H9 (cell line): ENCODE data around the gene SPATA6L. TPM values are rescaled to one million over a fixed set of nuclear protein-coding genes. Genes with fewer than 3 reads are reported as not detected.

Experiments
- DNase-seq: peaks from one replicate; pipeline ENCODE4 v3.0.0-alpha.2; 2017
- H2AFZ ChIP-seq: one replicate; pipeline ENCODE4 v1.6.1; 2013; ENCODE audit warnings: mild to moderate bottlenecking, low read length, control low read depth, moderate library complexity
- H2AK5ac ChIP-seq: 2 replicates; pipeline ENCODE4 v1.6.1; 2013; ENCODE audit warnings: low read length, control low read depth, mixed read lengths; ENCODE audit not compliant: insufficient read length
- H2BK120ac ChIP-seq: one replicate; pipeline ENCODE4 v1.6.1; 2013; ENCODE audit warnings: low read depth, mild to moderate bottlenecking, low read length, control low read depth, inconsistent platforms; ENCODE audit not compliant: poor library complexity, severe bottlenecking
- H2BK12ac ChIP-seq: 2 replicates; pipeline ENCODE4 v1.6.1; 2013; ENCODE audit warnings: low read length, control low read depth, mixed read lengths, low read depth; ENCODE audit not compliant: insufficient read length
- H2BK15ac ChIP-seq: 2 replicates; pipeline ENCODE4 v1.6.1; 2013; ENCODE audit warnings: low read depth, low read length, control low read depth
- H2BK20ac ChIP-seq: one replicate; pipeline ENCODE4 v1.6.1; 2013; ENCODE audit warnings: low read depth, mild to moderate bottlenecking, low read length, control low read depth, inconsistent platforms; ENCODE audit not compliant: poor library complexity, severe bottlenecking
- H2BK5ac ChIP-seq: 2 replicates; pipeline ENCODE4 v1.6.1; 2013; ENCODE audit warnings: low read length, control low read depth, mixed read lengths; ENCODE audit not compliant: insufficient read length
- H3K14ac ChIP-seq: 2 replicates; pipeline ENCODE4 v1.6.1; 2013; ENCODE audit warnings: low read length, control low read depth; ENCODE audit not compliant: insufficient read depth
- H3K18ac ChIP-seq: 2 replicates; pipeline ENCODE4 v1.6.1; 2013; ENCODE audit warnings: low read depth, mild to moderate bottlenecking, mixed read lengths, low read length, control low read depth; ENCODE audit not compliant: insufficient read length
- H3K23ac ChIP-seq: 2 replicates; pipeline ENCODE4 v1.6.1; 2013; ENCODE audit warnings: low read length, control low read depth, mixed read lengths, low read depth; ENCODE audit not compliant: insufficient read length
- H3K23me2 ChIP-seq: 2 replicates; pipeline ENCODE4 v1.6.1; 2013; ENCODE audit warnings: low read depth, mild to moderate bottlenecking, mixed read lengths, low read length, control low read depth; ENCODE audit not compliant: insufficient read length, poor library complexity, severe bottlenecking
- H3K27ac ChIP-seq: 2 replicates; pipeline ENCODE4 v1.5.1; 2013; ENCODE audit warnings: low read length, control low read depth, mixed read lengths, low read depth; ENCODE audit not compliant: insufficient read length
- H3K27me3 ChIP-seq: 2 replicates; pipeline ENCODE4 v1.6.1; 2013; ENCODE audit warnings: low read length, control low read depth, inconsistent platforms; ENCODE audit not compliant: insufficient read depth
- H3K4ac ChIP-seq: 2 replicates; pipeline ENCODE4 v1.6.1; 2013; ENCODE audit warnings: low read depth, mild to moderate bottlenecking, control low read depth, inconsistent platforms, low read length, moderate library complexity
- H3K4me1 ChIP-seq: 2 replicates; pipeline ENCODE4 v1.6.1; 2013; ENCODE audit warnings: low read length, control low read depth, inconsistent platforms; ENCODE audit not compliant: insufficient read depth
- H3K4me2 ChIP-seq: 2 replicates; pipeline ENCODE4 v1.6.1; 2013; ENCODE audit warnings: low read length, control low read depth, mixed read lengths; ENCODE audit not compliant: insufficient read length, insufficient read depth
- H3K56ac ChIP-seq: 2 replicates; pipeline ENCODE4 v1.6.1; 2013; ENCODE audit warnings: low read depth, mild to moderate bottlenecking, mixed read lengths, low read length, control low read depth; ENCODE audit not compliant: insufficient read length
- H3K79me1 ChIP-seq: 2 replicates; pipeline ENCODE4 v1.6.1; 2013; ENCODE audit warnings: low read depth, mild to moderate bottlenecking, moderate library complexity, low read length, control low read depth, inconsistent platforms; ENCODE audit not compliant: insufficient read depth, poor library complexity, severe bottlenecking
- H3K79me2 ChIP-seq: 2 replicates; pipeline ENCODE4 v1.6.1; 2013; ENCODE audit warnings: low read length, control low read depth, inconsistent platforms; ENCODE audit not compliant: insufficient read depth
- H3K9ac ChIP-seq: 2 replicates; pipeline ENCODE4 v1.6.1; 2013; ENCODE audit warnings: low read length, control low read depth, mixed read lengths; ENCODE audit not compliant: insufficient read length; ENCODE audit errors: extremely low read depth
- H3K9me3 ChIP-seq: one replicate; pipeline ENCODE4 v1.6.1; 2013; ENCODE audit warnings: low read depth, low read length, inconsistent platforms; ENCODE audit not compliant: control insufficient read depth
- H3T11ph ChIP-seq: one replicate; pipeline ENCODE4 v1.6.1; 2013; ENCODE audit warnings: mild to moderate bottlenecking, low read length, control low read depth, inconsistent platforms
- H4K20me1 ChIP-seq: one replicate; pipeline ENCODE4 v1.6.1; 2013; ENCODE audit not compliant: control insufficient read depth, insufficient read length, insufficient read depth
- H4K5ac ChIP-seq: 2 replicates; pipeline ENCODE4 v1.6.1; 2013; ENCODE audit warnings: low read depth, mild to moderate bottlenecking, mixed read lengths, low read length, control low read depth; ENCODE audit not compliant: insufficient read length
- H4K8ac ChIP-seq: replicated peaks from 2 replicates; pipeline ENCODE4 v1.6.1; 2013; ENCODE audit warnings: low read length, control low read depth, mixed read lengths, low read depth; ENCODE audit not compliant: insufficient read length
- H4K91ac ChIP-seq: 2 replicates; pipeline ENCODE4 v1.6.1; 2013; ENCODE audit warnings: low read depth, mild to moderate bottlenecking, moderate library complexity, mixed read lengths, low read length, control low read depth; ENCODE audit not compliant: insufficient read length
- H3K27ac Mint-ChIP-seq, 3 experiments: 2 replicates in 2 of 3; 3 replicates in 1 of 3; pipeline ENCODE4 v1.8.0; 2020 to 2021; ENCODE audit warnings: mixed read lengths in 3 of 3, mild to moderate bottlenecking in 1 of 3, moderate library complexity in 1 of 3
- H3K27me3 Mint-ChIP-seq: 2 replicates; pipeline ENCODE4 v1.8.0; 2021; ENCODE audit warnings: low read depth, mild to moderate bottlenecking, moderate library complexity, mixed read lengths
- H3K36me3 Mint-ChIP-seq, 3 experiments: 2 replicates in 2 of 3; 3 replicates in 1 of 3; pipeline ENCODE4 v1.8.0; 2020 to 2021; ENCODE audit warnings: low read depth in 3 of 3, mixed read lengths in 3 of 3; ENCODE audit not compliant: insufficient read depth in 1 of 3
- H3K4me1 Mint-ChIP-seq, 2 experiments: 2 replicates each; pipeline ENCODE4 v1.8.0; 2020; ENCODE audit warnings: mixed read lengths in 2 of 2
- H3K4me3 Mint-ChIP-seq, 2 experiments: 2 replicates in 1 of 2; 3 replicates in 1 of 2; pipeline ENCODE4 v1.8.0; 2020 to 2021; ENCODE audit warnings: mild to moderate bottlenecking in 2 of 2, mixed read lengths in 2 of 2, moderate library complexity in 1 of 2
- H3K9me3 Mint-ChIP-seq, 2 experiments: 2 replicates in 1 of 2; 3 replicates in 1 of 2; pipeline ENCODE4 v1.8.0; 2020; ENCODE audit warnings: mild to moderate bottlenecking in 2 of 2, mixed read lengths in 2 of 2, moderate library complexity in 1 of 2
- WGBS: extraction: QIAGEN DNeasy Blood & Tissue Kit; methylation state at CpG from one replicate; pipeline ENCODE4 v1.1.7; 2013; ENCODE audit warnings: missing lambda C conversion rate, low lambda C conversion rate, mixed read lengths; ENCODE audit not compliant: insufficient read length; ENCODE audit errors: extremely low coverage; 5-methylcytosine and 5-hydroxymethylcytosine counted together
- long read RNA-seq: library from polyadenylated mRNA; unstranded; transcript quantifications from one replicate; pipeline ENCODE4 v2.0.0, GENCODE V29; 2020
- total RNA-seq: library from RNA; stranded (reverse); gene quantifications from 2 replicates; pipeline ENCODE4 v1.2.1, GENCODE V29; 2021
- TF ChIP-seq, protein P1 (sequence below): fragments of 200-600 bp; sonication (generic); conservative IDR thresholded peaks from 3 replicates; pipeline ENCODE4 v1.8.0; 2021; ENCODE audit warnings: antibody characterized with exemption, mild to moderate bottlenecking

The SPATA6L gene, protein sequence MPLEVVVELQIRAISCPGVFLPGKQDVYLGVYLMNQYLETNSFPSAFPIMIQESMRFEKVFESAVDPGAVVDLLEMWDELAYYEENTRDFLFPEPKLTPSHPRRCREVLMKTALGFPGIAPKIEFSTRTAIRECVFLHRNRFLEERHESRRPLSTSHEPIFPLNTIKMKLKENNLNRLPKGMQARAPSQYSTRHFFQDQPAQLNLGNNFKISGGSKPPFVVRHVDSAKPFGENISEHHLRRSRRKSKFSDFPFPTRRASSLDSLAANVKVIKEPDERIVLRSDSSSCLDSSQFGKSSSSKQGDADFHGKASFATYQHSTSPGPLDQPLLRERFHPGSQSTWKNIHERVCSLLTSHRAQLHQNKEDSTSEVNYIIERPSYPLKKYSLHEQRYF
- total RNA-seq = 0.75 and 0.87 TPM in 2 replicates
- long read RNA-seq, partial matches to known transcripts = 0 of 4 reads
- long read RNA-seq, other reads (novel, unspliced or antisense) = 4 of 4 reads

DNA sequence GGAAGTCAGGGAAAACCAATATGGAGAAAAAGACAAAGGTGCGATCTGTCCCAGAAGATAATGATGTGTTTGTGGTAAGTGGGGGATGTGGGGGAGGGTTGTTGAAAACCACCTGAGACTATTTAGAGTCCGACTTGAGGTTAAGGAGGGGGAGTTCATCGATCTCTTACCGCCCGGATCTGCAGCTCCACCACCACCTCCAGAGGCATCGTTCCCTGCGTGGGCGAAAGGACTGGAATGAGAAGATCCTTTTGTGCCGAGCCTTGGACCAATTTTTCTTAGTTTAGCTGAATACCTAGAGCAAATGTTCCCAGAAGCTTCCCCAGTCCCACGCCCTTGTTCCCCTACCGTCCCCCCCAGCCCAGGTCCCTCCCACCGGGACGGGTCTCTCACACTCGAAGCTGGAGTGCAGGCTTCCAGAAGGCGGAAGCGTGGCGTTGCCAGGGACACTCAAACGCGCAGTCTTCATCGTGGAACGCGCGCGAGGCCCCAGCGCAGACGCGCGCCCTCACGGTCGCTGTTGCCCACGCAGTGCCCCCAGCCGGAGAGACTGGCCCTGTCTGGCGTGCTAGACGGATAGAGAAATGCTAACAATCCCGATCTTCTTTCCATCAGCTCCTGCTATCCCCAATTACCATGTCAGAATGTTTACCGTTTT lies at the start of gene SPATA6L:
TSS of gene SPATA6L (minus strand) at position 439 of the 658 bp plus-strand sequence. CDS start at position 209, 230 bp downstream.
- no peak within 1 kb of the TSS for H2AK5ac ChIP-seq
- no peak within 1 kb of the TSS for H4K5ac ChIP-seq
- H3K4me3 Mint-ChIP-seq = peak within 1 kb of the TSS; percentile 75 to 77
- H3K9me3 Mint-ChIP-seq = peaks cover 0 to under 1% of the 10 kb centered on the region in 2 experiments; a peak in 1 of 5 replicates
- H3K56ac ChIP-seq = no peak within 1 kb of the TSS
- no peak within 1 kb of the TSS for H2BK5ac ChIP-seq
- H3K4me2 ChIP-seq = peak within 1 kb of the TSS; percentile 86
- H3K9ac ChIP-seq = peak within 1 kb of the TSS; percentile 53
- WGBS = no CpG with 5 or more reads among the region's 36 CpGs
- H4K91ac ChIP-seq = no peak within 1 kb of the TSS
- H3T11ph ChIP-seq = no peak within 1 kb of the TSS
- H3K18ac ChIP-seq = peak within 1 kb of the TSS; percentile 45
- H3K27ac Mint-ChIP-seq = peak within 1 kb of the TSS in 2 of 3 experiments; percentile 0 to 59; a peak in 3 of 7 replicates
- no peak within 1 kb of the TSS for H2BK12ac ChIP-seq
- H2BK15ac ChIP-seq = no peak within 1 kb of the TSS
- no peaks in the 10 kb centered on the region for H3K9me3 ChIP-seq
- H2AFZ ChIP-seq = no peak within 1 kb of the TSS
- no peak within 1 kb of the TSS for H2BK120ac ChIP-seq
- H2BK20ac ChIP-seq = no peak within 1 kb of the TSS
- no peak within 1 kb of the TSS for H4K8ac ChIP-seq
- peak within 1 kb of the TSS; percentile 74 for H3K14ac ChIP-seq
- no peaks in the 10 kb centered on the region for H3K79me1 ChIP-seq
- peaks cover 4% of the 10 kb centered on the region for H3K23me2 ChIP-seq
- peaks cover 17% of the 10 kb centered on the region for H3K4me1 ChIP-seq
- H3K79me2 ChIP-seq = no peaks in the 10 kb centered on the region; the same call in 1 of the 2 replicates
- H3K36me3 Mint-ChIP-seq = peaks cover 0 to 3% (median 0%) of the 10 kb centered on the region in 3 experiments; a peak in 1 of 7 replicates
- no peaks in the 10 kb centered on the region for H3K27me3 ChIP-seq
- DNase-seq = peak; percentile 29
- H3K23ac ChIP-seq = no peak within 1 kb of the TSS
- no peak within 1 kb of the TSS for H3K27ac ChIP-seq
- peaks cover 57% of the 10 kb centered on the region in 2 experiments for H3K4me1 Mint-ChIP-seq
- peaks cover 5% of the 10 kb centered on the region; the same call in 1 of the 2 replicates for H3K27me3 Mint-ChIP-seq
- TF ChIP-seq, protein P1, sequence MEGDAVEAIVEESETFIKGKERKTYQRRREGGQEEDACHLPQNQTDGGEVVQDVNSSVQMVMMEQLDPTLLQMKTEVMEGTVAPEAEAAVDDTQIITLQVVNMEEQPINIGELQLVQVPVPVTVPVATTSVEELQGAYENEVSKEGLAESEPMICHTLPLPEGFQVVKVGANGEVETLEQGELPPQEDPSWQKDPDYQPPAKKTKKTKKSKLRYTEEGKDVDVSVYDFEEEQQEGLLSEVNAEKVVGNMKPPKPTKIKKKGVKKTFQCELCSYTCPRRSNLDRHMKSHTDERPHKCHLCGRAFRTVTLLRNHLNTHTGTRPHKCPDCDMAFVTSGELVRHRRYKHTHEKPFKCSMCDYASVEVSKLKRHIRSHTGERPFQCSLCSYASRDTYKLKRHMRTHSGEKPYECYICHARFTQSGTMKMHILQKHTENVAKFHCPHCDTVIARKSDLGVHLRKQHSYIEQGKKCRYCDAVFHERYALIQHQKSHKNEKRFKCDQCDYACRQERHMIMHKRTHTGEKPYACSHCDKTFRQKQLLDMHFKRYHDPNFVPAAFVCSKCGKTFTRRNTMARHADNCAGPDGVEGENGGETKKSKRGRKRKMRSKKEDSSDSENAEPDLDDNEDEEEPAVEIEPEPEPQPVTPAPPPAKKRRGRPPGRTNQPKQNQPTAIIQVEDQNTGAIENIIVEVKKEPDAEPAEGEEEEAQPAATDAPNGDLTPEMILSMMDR = peak; percentile 13; the same call in 1 of the 3 replicates
- H4K20me1 ChIP-seq = peaks cover 3% of the 10 kb centered on the region
- no peak within 1 kb of the TSS for H3K4ac ChIP-seq
